GM12878 (cell line): ENCODE data around the gene RABEP1. TPM values are rescaled to one million over a fixed set of nuclear protein-coding genes. Genes with fewer than 3 reads are reported as not detected.
A peak's percentile ranks its signal among the peaks of the same experiment; 100 is the strongest.

ENCODE experiments used
- ATAC-seq: fragments of 200-7000 bp; cut with Tn5 transposase; 3 replicates; pipeline ENCODE4 v1.9.1; 2020; ENCODE audit warnings: mild to moderate bottlenecking, moderate library complexity
- BruUV-seq: library from RNA; stranded (reverse); fragments of 400-500 nt; replicated peaks from 2 replicates; lab custom pipeline; 2021; lab: Mats Ljungman, UMichigan
- CTCF ChIA-PET: fragments of 300-600 bp; sonication (Branson Sonifier 250); formaldehyde crosslinking; extraction: SDS; loops from one replicate; lab custom pipeline; 2021; ENCODE audit warnings: inconsistent platforms; lab: Yijun Ruan, JAX
- POLR2A ChIA-PET: fragments of 350-600 bp; formaldehyde crosslinking; extraction: SDS; loops from one replicate; lab custom pipeline; 2021; ENCODE audit warnings: inconsistent platforms; lab: Charles Lee
- RAD21 ChIA-PET: fragments of 300-600 bp; sonication (Branson Sonifier 250); formaldehyde crosslinking; loops from one replicate; lab custom pipeline; 2023; ENCODE audit warnings: antibody characterized with exemption; ENCODE audit not compliant: unreplicated experiment; lab: Charles Lee
- SMC1A ChIA-PET: fragments of 300-600 bp; sonication (Branson Sonifier 250); formaldehyde crosslinking; loops from one replicate; lab custom pipeline; 2023; ENCODE audit not compliant: unreplicated experiment, uncharacterized antibody; lab: Charles Lee
- DNase-seq: peaks from one replicate; pipeline ENCODE4 v3.0.0-alpha.2; 2011; ENCODE audit warnings: low read depth, low spot score
- FAIRE-seq: peaks from 3 replicates; lab custom pipeline; 2011; peaks lifted over from hg19 to GRCh38; lab: Jason Lieb, UNC
- H2AFZ ChIP-seq: 2 replicates; pipeline ENCODE4 v1.6.0; 2011; ENCODE audit warnings: low read depth, low read length, control low read depth; ENCODE audit not compliant: control insufficient read depth
- H3K27ac ChIP-seq: 2 replicates; pipeline ENCODE4 v1.5.1; 2011; ENCODE audit warnings: control low read depth; ENCODE audit not compliant: control insufficient read depth, insufficient read depth
- H3K27me3 ChIP-seq, 2 experiments: replicated peaks in 1 of 2; 2 replicates each; pipeline versions ENCODE4 v1.6.0 to v1.6.1; 2011; ENCODE audit warnings: low read length in 1 of 2; ENCODE audit not compliant: control insufficient read depth in 2 of 2, insufficient read depth in 2 of 2
- H3K36me3 ChIP-seq, 2 experiments: 2 replicates each; pipeline ENCODE4 v1.5.1; 2011; ENCODE audit warnings: low read length in 1 of 2; ENCODE audit not compliant: control insufficient read depth in 2 of 2, insufficient read depth in 2 of 2
- H3K4me1 ChIP-seq: 2 replicates; pipeline ENCODE4 v1.6.1; 2011; ENCODE audit warnings: mild to moderate bottlenecking, low read length, moderate library complexity, mixed read lengths; ENCODE audit not compliant: control insufficient read depth, insufficient read depth
- H3K4me2 ChIP-seq: 2 replicates; pipeline ENCODE4 v1.6.0; 2011; ENCODE audit warnings: control low read depth; ENCODE audit not compliant: control insufficient read depth, insufficient read depth
- H3K4me3 ChIP-seq: fragments of 200-600 bp; sonication (generic); 2 replicates; pipeline ENCODE4 v1.5.1; 2016
- H3K79me2 ChIP-seq: 2 replicates; pipeline ENCODE4 v1.6.0; 2011; ENCODE audit warnings: low read length; ENCODE audit not compliant: control insufficient read depth, insufficient read depth
- H3K9ac ChIP-seq: 2 replicates; pipeline ENCODE4 v1.8.0; 2011; ENCODE audit warnings: low read length, control low read depth, mixed read lengths; ENCODE audit not compliant: control insufficient read depth, insufficient read depth
- H3K9me3 ChIP-seq: replicated peaks from 3 replicates; pipeline ENCODE4 v1.5.1; 2011; ENCODE audit warnings: mild to moderate bottlenecking, low read length; ENCODE audit not compliant: control insufficient read depth, insufficient read depth
- H4K20me1 ChIP-seq: 2 replicates; pipeline ENCODE4 v1.6.0; 2011; ENCODE audit not compliant: control insufficient read depth, insufficient read depth
- BHLHE40 ChIP-seq, 2 experiments: fragments of 450-650 bp in 1 of 2; IDR thresholded peaks; 2 replicates each; pipeline ENCODE4 v1.6.1; 2011 to 2017; ENCODE audit warnings: low read depth in 2 of 2, borderline replicate concordance in 1 of 2, improper control_type of control experiment in 1 of 2, low read length in 1 of 2, mild to moderate bottlenecking in 1 of 2
- CREB1 ChIP-seq: IDR thresholded peaks from 2 replicates; pipeline ENCODE4 v1.6.1; 2012; ENCODE audit warnings: low read depth, mild to moderate bottlenecking, inconsistent platforms
- ESRRA ChIP-seq: IDR thresholded peaks from 2 replicates; pipeline ENCODE4 v1.6.1; 2012; ENCODE audit warnings: mild to moderate bottlenecking, low read length, improper control_type of control experiment
- IKZF2 ChIP-seq, 2 experiments: fragments of 450-650 bp; IDR thresholded peaks; 2 replicates each; pipeline ENCODE4 v1.6.1; 2017; ENCODE audit warnings: mild to moderate bottlenecking in 2 of 2, moderate library complexity in 2 of 2
- MEF2B ChIP-seq: fragments of 450-650 bp; IDR thresholded peaks from 2 replicates; pipeline ENCODE4 v1.6.1; 2018; ENCODE audit warnings: mild to moderate bottlenecking, moderate library complexity; ENCODE audit not compliant: partially characterized antibody, poor library complexity, severe bottlenecking
- MTA2 ChIP-seq: fragments of 450-650 bp; IDR thresholded peaks from 2 replicates; pipeline ENCODE4 v1.6.1; 2016; ENCODE audit warnings: low read depth, mild to moderate bottlenecking, moderate library complexity
- MTA3 ChIP-seq: IDR thresholded peaks from 2 replicates; pipeline ENCODE4 v1.6.1; 2012; ENCODE audit warnings: low read length, inconsistent platforms, borderline replicate concordance
- PAX5 ChIP-seq: IDR thresholded peaks from 2 replicates; pipeline ENCODE4 v1.6.1; 2011; ENCODE audit warnings: low read depth, low read length, borderline replicate concordance
- ZNF207 ChIP-seq: fragments of 450-650 bp; IDR thresholded peaks from 2 replicates; pipeline ENCODE4 v1.6.1; 2014; ENCODE audit warnings: antibody characterized with exemption, mild to moderate bottlenecking, borderline replicate concordance
- ZNF687 ChIP-seq: fragments of 450-650 bp; IDR thresholded peaks from 2 replicates; pipeline ENCODE4 v1.6.1; 2017; ENCODE audit warnings: mild to moderate bottlenecking, moderate library complexity
- WGBS: methylation state at CpG from one replicate; pipeline ENCODE4 v1.1.6; 2016; ENCODE audit warnings: low lambda C conversion rate; ENCODE audit not compliant: insufficient replicate concordance, insufficient coverage; ENCODE audit errors: missing lambda C conversion rate; 5-methylcytosine and 5-hydroxymethylcytosine counted together
- in situ Hi-C: fragments of 300-500 bp; cut with MboI; formaldehyde crosslinking; loops from 9 replicates; pipeline ENCODE4 v1.14.3; 2018; ENCODE audit warnings: mixed read lengths
- intact Hi-C: fragments of 100-400 bp; cut with micrococcal nuclease; formaldehyde crosslinking; loops from one replicate; pipeline ENCODE4 v1.14.2; 2022; ENCODE audit not compliant: unreplicated experiment
- polyA plus RNA-seq, 11 experiments: library from polyadenylated mRNA; depleted of rRNA in 4 of 11; unstranded in 6 of 11; stranded (reverse) in 5 of 11; fragments of >200 nt; fragmentation: Nextera tagmentation in 4 of 11; fragmentation: Illumina TruSeq in 1 of 11; extraction: Ambion mirVana in 4 of 11; extraction: Trizol in 1 of 11; gene quantifications; 1 replicate in 1 of 11; 2 replicates in 10 of 11; pipeline versions ENCODE4 v1.2.1 to v1.2.3, GENCODE V29; 2011 to 2016; ENCODE audit warnings: inconsistent platforms in 2 of 11, missing spikeins in 2 of 11, low read depth in 1 of 11
- total RNA-seq, 4 experiments: library from RNA; depleted of rRNA in 3 of 4; stranded (reverse); fragments of >200 nt in 3 of 4; fragmentation: Illumina TruSeq in 1 of 4; extraction: Trizol in 1 of 4; gene quantifications; 2 replicates each; pipeline versions ENCODE4 v1.2.1 to v1.2.3, GENCODE V29; 2013 to 2021
- TF ChIP-seq, protein P1 (sequence below): IDR thresholded peaks from 2 replicates; pipeline ENCODE4 v1.6.1; 2011; ENCODE audit warnings: low read depth, mild to moderate bottlenecking, low read length, moderate library complexity, borderline replicate concordance; ENCODE audit errors: extremely low read depth
- TF ChIP-seq, protein P2 (sequence below): fragments of 450-650 bp; formaldehyde crosslinking; IDR thresholded peaks from 2 replicates; pipeline ENCODE4 v1.5.0; 2022; ENCODE audit warnings: mild to moderate bottlenecking, missing genetic modification characterization

RABEP1 gene
- total and polyA plus RNA-seq, 10 of the 15 experiments (the other 5 are each of a cell fraction or from before 2014, with no cell fraction given), result 13.4 to 71.4 (median 59.8) TPM

GRCh38 chr17:5237541-5238016, 44.5 kb upstream of the RABEP1 start (continued):
- TF ChIP-seq, protein P1, sequence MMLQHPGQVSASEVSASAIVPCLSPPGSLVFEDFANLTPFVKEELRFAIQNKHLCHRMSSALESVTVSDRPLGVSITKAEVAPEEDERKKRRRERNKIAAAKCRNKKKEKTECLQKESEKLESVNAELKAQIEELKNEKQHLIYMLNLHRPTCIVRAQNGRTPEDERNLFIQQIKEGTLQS, result peak; percentile 8; the same call in 1 of the 2 replicates
- TF ChIP-seq MEF2B (peak; percentile 91), IKZF2 (IDR thresholded peaks at IDR 0.05) (peak; percentile 75 to 77)

DNA sequence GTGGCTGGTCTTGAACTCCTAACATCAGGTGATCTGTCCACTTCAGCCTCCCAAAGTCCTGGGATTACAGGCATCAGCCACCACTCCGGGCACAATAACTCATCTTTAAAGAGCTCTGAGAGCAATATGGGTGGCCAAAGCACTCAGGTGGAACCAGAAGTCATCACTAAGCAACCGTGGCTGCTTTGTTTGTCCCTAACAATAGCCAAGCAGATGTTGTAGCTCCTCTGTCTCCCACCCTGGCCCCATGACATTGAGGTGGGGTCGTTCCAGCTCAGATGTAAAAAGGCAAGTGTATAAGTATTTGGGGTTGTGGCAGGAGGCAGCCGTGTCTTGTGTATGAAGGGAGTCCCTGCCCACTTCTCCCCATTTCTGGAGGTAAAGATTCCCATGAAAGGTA, 43.8 kb upstream of the RABEP1 start:
- BruUV-seq, result no TSS peak
- DNase-seq (no peak), FAIRE-seq (no peak), ATAC-seq (no peak)
- SMC1A ChIA-PET, result interaction anchor here (0.6 to 6.4 kb wide), 7 partner anchors 13 to 271 kb away, joined by 3 to 129 read pairs (median 4); partner anchors contain the start of gene SPAG7
- Histone ChIP-seq H2AFZ (no peak overlapping the region), H3K79me2 (peaks cover 44% of the 10 kb centered on the region), H3K4me3 (0 out of 2 replicates have a peak overlapping the region, but pooled peaks have one; percentile 5), H3K9ac (no peak overlapping the region), H4K20me1 (no peaks in the 10 kb centered on the region), H3K4me2 (peak overlapping the region; percentile 26), H3K27me3 (no peaks in the 10 kb centered on the region), H3K4me1 (peaks cover 51% of the 10 kb centered on the region), H3K9me3 (peaks cover 3% of the 10 kb centered on the region), H3K36me3 (no peaks in the 10 kb centered on the region), H3K27ac (no peak overlapping the region)
- POLR2A ChIA-PET, result interaction anchor here (0.6 to 6.2 kb wide), 7 partner anchors 12 to 179 kb away, joined by 3 to 115 read pairs (median 5); partner anchors contain the start of gene ZNF594
- intact Hi-C loops (loop anchor here (5.0 kb wide), 2 partner anchors 161 to 296 kb away; partner anchors contain the start of genes RNF167, SLC25A11 and ZFP3), in situ Hi-C loops (loop anchor here (5.0 kb wide), 1 partner anchor 41 kb away; no protein-coding TSS in a partner anchor)
- 5% methylated on average over 4 of the region's 4 CpGs for WGBS
- RAD21 ChIA-PET, result interaction anchor here (0.6 to 6.2 kb wide), 13 partner anchors 10 to 1895 kb away, joined by 3 to 115 read pairs (median 4); partner anchors contain the start of genes CAMTA2 and ZNF594
- CTCF ChIA-PET, result interaction anchor here (0.6 to 8.1 kb wide), 9 partner anchors 10 to 127 kb away, joined by 3 to 209 read pairs (median 9); partner anchors contain the start of genes ZNF232 and ZNF594
- TF ChIP-seq PAX5 (peak; percentile 82; the same call in 1 of the 2 replicates), ZNF687 (0 out of 2 replicates have a peak, but pooled peaks have one; percentile 13), CREB1 (peak; percentile 45; the same call in 1 of the 2 replicates), MTA2 (no peak), BHLHE40 (IDR thresholded peaks at IDR 0.05; ENCODE audit: borderline replicate concordance in 1 of 2, low read depth in 2 of 2, low read length in 1 of 2) (no peak), ZNF207 (no peak), MTA3 (no peak), ESRRA (no peak)
- TF ChIP-seq, protein P2, sequence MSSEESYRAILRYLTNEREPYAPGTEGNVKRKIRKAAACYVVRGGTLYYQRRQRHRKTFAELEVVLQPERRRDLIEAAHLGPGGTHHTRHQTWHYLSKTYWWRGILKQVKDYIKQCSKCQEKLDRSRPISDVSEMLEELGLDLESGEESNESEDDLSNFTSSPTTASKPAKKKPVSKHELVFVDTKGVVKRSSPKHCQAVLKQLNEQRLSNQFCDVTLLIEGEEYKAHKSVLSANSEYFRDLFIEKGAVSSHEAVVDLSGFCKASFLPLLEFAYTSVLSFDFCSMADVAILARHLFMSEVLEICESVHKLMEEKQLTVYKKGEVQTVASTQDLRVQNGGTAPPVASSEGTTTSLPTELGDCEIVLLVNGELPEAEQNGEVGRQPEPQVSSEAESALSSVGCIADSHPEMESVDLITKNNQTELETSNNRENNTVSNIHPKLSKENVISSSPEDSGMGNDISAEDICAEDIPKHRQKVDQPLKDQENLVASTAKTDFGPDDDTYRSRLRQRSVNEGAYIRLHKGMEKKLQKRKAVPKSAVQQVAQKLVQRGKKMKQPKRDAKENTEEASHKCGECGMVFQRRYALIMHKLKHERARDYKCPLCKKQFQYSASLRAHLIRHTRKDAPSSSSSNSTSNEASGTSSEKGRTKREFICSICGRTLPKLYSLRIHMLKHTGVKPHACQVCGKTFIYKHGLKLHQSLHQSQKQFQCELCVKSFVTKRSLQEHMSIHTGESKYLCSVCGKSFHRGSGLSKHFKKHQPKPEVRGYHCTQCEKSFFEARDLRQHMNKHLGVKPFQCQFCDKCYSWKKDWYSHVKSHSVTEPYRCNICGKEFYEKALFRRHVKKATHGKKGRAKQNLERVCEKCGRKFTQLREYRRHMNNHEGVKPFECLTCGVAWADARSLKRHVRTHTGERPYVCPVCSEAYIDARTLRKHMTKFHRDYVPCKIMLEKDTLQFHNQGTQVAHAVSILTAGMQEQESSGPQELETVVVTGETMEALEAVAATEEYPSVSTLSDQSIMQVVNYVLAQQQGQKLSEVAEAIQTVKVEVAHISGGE (CRISPR knock-in tag), result no peak
